Activated B cell treated with CpG ODN at 0.5 μM for 24 hours (primary cell): ENCODE results near the gene DLGAP1. TPM values are rescaled to one million over a fixed set of nuclear protein-coding genes. Genes with fewer than 3 reads are reported as not detected.
"Not testable (repeated sequence)": the region's sequence is repeated elsewhere in the genome, so short reads cannot be mapped to it uniquely, and the experiment has no call there.

Experiments used
- ATAC-seq: fragments of 200-7000 bp; cut with Tn5 transposase; one replicate; pipeline ENCODE4 v1.10.0; 2021; ENCODE audit warnings: low read depth, mild to moderate bottlenecking, moderate library complexity
- CTCF ChIA-PET: fragments of 350-600 bp; sonication (Branson Sonifier 250); formaldehyde crosslinking; loops from one replicate; lab custom pipeline; 2021; ENCODE audit warnings: antibody characterized with exemption; lab: Charles Lee
- POLR2A ChIA-PET: fragments of 350-600 bp; sonication (Branson Sonifier 250); formaldehyde crosslinking; loops from one replicate; lab custom pipeline; 2021; ENCODE audit warnings: antibody characterized with exemption; lab: Charles Lee
- DNase-seq: peaks from one replicate; pipeline ENCODE4 v3.0.0; 2022
- H3K27ac Mint-ChIP-seq: one replicate; pipeline ENCODE4 v1.8.0; 2020; ENCODE audit warnings: mixed read lengths
- H3K27me3 Mint-ChIP-seq: one replicate; pipeline ENCODE4 v1.8.0; 2021; ENCODE audit warnings: mixed read lengths
- H3K36me3 Mint-ChIP-seq: one replicate; pipeline ENCODE4 v1.8.0; 2021; ENCODE audit warnings: low read depth, mixed read lengths
- H3K4me1 Mint-ChIP-seq: one replicate; pipeline ENCODE4 v1.8.0; 2021; ENCODE audit warnings: mixed read lengths
- H3K4me3 Mint-ChIP-seq: one replicate; pipeline ENCODE4 v1.8.0; 2020; ENCODE audit warnings: mild to moderate bottlenecking, mixed read lengths
- H3K9me3 Mint-ChIP-seq: one replicate; pipeline ENCODE4 v1.8.0; 2020; ENCODE audit warnings: mixed read lengths
- CTCF ChIP-seq: fragments of 200-600 bp; IDR thresholded peaks from one replicate; pipeline ENCODE4 v1.8.0; 2022; ENCODE audit warnings: antibody characterized with exemption, mild to moderate bottlenecking
- intact Hi-C: fragments of 100-400 bp; cut with micrococcal nuclease; formaldehyde crosslinking; loops from one replicate; pipeline ENCODE4 v1.15.1; 2024
- total RNA-seq: library from RNA; stranded (reverse); gene quantifications from 2 replicates; pipeline ENCODE4 v1.2.3, GENCODE V29; 2022

The DLGAP1 gene
- total RNA-seq, 1 donor from 2014 or later = 0.18 TPM

DNA sequence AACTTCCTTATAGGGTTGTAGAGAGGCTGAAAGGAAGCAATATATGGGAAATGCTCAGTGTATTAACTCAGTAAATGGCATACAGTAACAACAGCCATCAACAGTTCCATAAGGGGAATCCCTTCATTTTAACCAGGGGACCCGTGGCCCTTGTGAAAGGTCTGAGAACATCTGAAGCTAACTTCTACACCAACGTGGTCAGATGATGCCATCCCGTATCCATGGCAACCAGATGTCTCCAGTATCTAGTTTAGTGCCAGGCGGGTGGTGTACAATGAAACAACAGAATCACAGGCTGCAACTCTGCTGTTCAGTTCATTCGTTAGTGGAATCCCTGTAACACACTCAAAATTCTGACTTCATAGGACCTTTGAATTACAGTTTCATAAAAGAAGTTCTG, 842.8 kb downstream of the DLGAP1 start:
- Mint-ChIP-seq H3K4me1 (peaks cover 7% of the 10 kb centered on the region), H3K36me3 (no peaks in the 10 kb centered on the region), H3K4me3 (no peak overlapping the region), H3K9me3 (no peaks in the 10 kb centered on the region), H3K27me3 (no peaks in the 10 kb centered on the region), H3K27ac (no peak overlapping the region)
- ChIA-PET CTCF (no interaction called here), POLR2A (no interaction called here)
- ATAC-seq (no peak), DNase-seq (no peak)
- no peak for TF ChIP-seq CTCF
- intact Hi-C loops = no loop called here

DNA sequence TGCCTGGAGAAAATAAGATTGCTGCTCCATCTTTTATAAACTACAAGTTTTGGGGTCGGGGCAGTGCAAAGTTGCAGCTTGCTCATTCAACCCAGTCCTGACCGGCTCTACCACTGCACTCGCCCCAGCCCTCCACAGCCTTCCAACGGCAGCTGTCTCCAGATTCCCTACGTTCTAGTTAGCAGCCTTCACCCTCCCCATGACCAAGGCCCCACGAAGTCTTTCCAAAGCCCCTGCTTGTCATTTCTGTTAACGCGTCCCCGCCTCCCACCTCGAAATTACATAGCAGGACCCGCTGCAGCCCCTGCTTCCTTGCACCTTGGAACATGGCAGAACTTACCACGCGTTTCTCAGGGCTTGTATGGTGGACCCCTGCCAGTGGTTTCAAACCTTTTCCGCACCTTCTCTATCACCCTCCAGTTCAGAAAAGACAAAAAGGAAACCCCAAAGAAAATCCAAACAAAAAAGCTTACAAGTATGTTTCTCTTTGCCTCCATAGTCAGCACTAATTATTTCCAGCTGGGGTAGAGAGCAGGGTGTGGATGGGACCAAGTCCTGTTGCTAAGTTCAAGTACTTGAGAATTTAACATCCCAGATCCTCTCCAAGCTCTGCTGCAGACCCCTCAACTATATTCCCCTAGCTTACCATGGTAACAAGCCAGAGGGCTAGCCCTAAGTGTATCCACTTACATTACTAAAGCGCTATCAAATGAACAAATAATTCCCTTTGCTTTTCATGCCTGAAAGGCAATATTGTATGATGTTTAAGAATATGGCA, 843.6 kb downstream of the DLGAP1 start:
- Mint-ChIP-seq H3K9me3 (no peaks in the 10 kb centered on the region), H3K27ac (no peak overlapping the region), H3K27me3 (no peaks in the 10 kb centered on the region), H3K4me1 (peaks cover 7% of the 10 kb centered on the region), H3K36me3 (no peaks in the 10 kb centered on the region), H3K4me3 (no peak overlapping the region)
- POLR2A ChIA-PET = interaction anchor here (0.5 to 0.7 kb wide), 2 partner anchors 18 to 158 kb away, joined by 3 read pairs; no protein-coding TSS in a partner anchor
- intact Hi-C loops = no loop called here
- TF ChIP-seq CTCF = no peak
- DNase-seq (no peak), ATAC-seq (no peak)
- CTCF ChIA-PET = no interaction called here

GRCh38 chr18:3610813-3611212, 844.3 kb downstream of the DLGAP1 start:
- Mint-ChIP-seq H3K36me3 (no peaks in the 10 kb centered on the region), H3K4me3 (no peak overlapping the region), H3K4me1 (peaks cover 7% of the 10 kb centered on the region), H3K9me3 (no peaks in the 10 kb centered on the region), H3K27ac (no peak overlapping the region), H3K27me3 (no peaks in the 10 kb centered on the region)
- ChIA-PET POLR2A (interaction anchor here (0.5 to 0.8 kb wide), 4 partner anchors 17 to 360 kb away, joined by 3 read pairs; no protein-coding TSS in a partner anchor), CTCF (no interaction called here)
- ATAC-seq (peak; percentile 42), DNase-seq (no peak)
- intact Hi-C loops = no loop called here
- no peak for TF ChIP-seq CTCF

- Mint-ChIP-seq H3K36me3 (no peaks in the 10 kb centered on the region), H3K4me3 (no peak overlapping the region), H3K9me3 (no peaks in the 10 kb centered on the region), H3K27ac (no peak overlapping the region), H3K27me3 (no peaks in the 10 kb centered on the region), H3K4me1 (peaks cover 7% of the 10 kb centered on the region)
- POLR2A ChIA-PET = interaction anchor here (0.7 to 0.8 kb wide), 2 partner anchors 158 to 359 kb away, joined by 3 read pairs; no protein-coding TSS in a partner anchor
- ATAC-seq (no peak), DNase-seq (no peak)
- intact Hi-C loops = no loop called here
- CTCF ChIA-PET = no interaction called here
- no peak for TF ChIP-seq CTCF
These were observed 844.9 kb downstream of the DLGAP1 start for GRCh38 chr18:3610188-3610708.

GRCh38 chr18:3608488-3608887, 846.6 kb downstream of the DLGAP1 start:
- no peak overlapping the region for H3K4me3 Mint-ChIP-seq
- no peaks in the 10 kb centered on the region for H3K27me3 Mint-ChIP-seq
- CTCF ChIA-PET = no interaction called here
- TF ChIP-seq CTCF = no peak
- no peaks in the 10 kb centered on the region for H3K9me3 Mint-ChIP-seq
- DNase-seq = no peak
- POLR2A ChIA-PET = interaction anchor here (0.6 to 1.0 kb wide), 3 partner anchors 39 to 331 kb away, joined by 3 to 4 read pairs (median 3); no protein-coding TSS in a partner anchor
- H3K36me3 Mint-ChIP-seq = no peaks in the 10 kb centered on the region
- H3K27ac Mint-ChIP-seq = no peak overlapping the region
- intact Hi-C loops = no loop called here
- no peak for ATAC-seq
- H3K4me1 Mint-ChIP-seq = peaks cover 7% of the 10 kb centered on the region

GRCh38 chr18:3608099-3608453, 847.0 kb downstream of the DLGAP1 start:
- H3K27ac Mint-ChIP-seq, DNase-seq, CTCF ChIA-PET, H3K9me3 Mint-ChIP-seq, H3K27me3 Mint-ChIP-seq, H3K4me3 Mint-ChIP-seq, H3K4me1 Mint-ChIP-seq, H3K36me3 Mint-ChIP-seq, intact Hi-C loops, ATAC-seq: not testable (repeated sequence)
- POLR2A ChIA-PET = interaction anchor here (0.6 to 1.0 kb wide), 3 partner anchors 39 to 206 kb away, joined by 3 to 4 read pairs (median 3); no protein-coding TSS in a partner anchor
